IPS-20b (cell line): ENCODE data around the gene IL17RD.

Source experiments
- H3K27ac ChIP-seq: one replicate; pipeline ENCODE4 v1.5.1; 2013; ENCODE audit warnings: low read length
- H3K27me3 ChIP-seq: 2 replicates; pipeline ENCODE4 v1.6.1; 2013; ENCODE audit warnings: mild to moderate bottlenecking, low read length, inconsistent platforms; ENCODE audit not compliant: insufficient read depth
- H3K36me3 ChIP-seq: 2 replicates; pipeline ENCODE4 v1.6.1; 2013; ENCODE audit warnings: low read depth, mild to moderate bottlenecking, inconsistent platforms, low read length, moderate library complexity; ENCODE audit not compliant: insufficient read depth
- H3K4me1 ChIP-seq: 2 replicates; pipeline ENCODE4 v1.6.1; 2013; ENCODE audit warnings: mild to moderate bottlenecking, control low read depth, inconsistent platforms, low read length, moderate library complexity; ENCODE audit not compliant: insufficient read depth
- H3K4me3 ChIP-seq: 2 replicates; pipeline ENCODE4 v1.5.1; 2013; ENCODE audit warnings: mild to moderate bottlenecking, low read length, inconsistent platforms
- H3K9ac ChIP-seq: 2 replicates; pipeline ENCODE4 v1.6.1; 2013; ENCODE audit warnings: low read depth, mild to moderate bottlenecking, inconsistent platforms, low read length, moderate library complexity
- H3K9me3 ChIP-seq: 2 replicates; pipeline ENCODE4 v1.6.1; 2013; ENCODE audit warnings: mild to moderate bottlenecking, low read depth, low read length, inconsistent platforms; ENCODE audit not compliant: insufficient read depth

Gene IL17RD

GRCh38 chr3:57098418-57099310 lies 66.5 kb downstream of the IL17RD start:
- 0 out of 2 replicates have a peak, but pooled peaks cover 3% of the 10 kb centered on the region for H3K4me1 ChIP-seq
- H3K27me3 ChIP-seq = no peaks in the 10 kb centered on the region
- H3K36me3 ChIP-seq = peaks cover 92% of the 10 kb centered on the region
- H3K4me3 ChIP-seq = no peak overlapping the region
- no peak overlapping the region for H3K27ac ChIP-seq
- no peak overlapping the region for H3K9ac ChIP-seq
- no peaks in the 10 kb centered on the region for H3K9me3 ChIP-seq

GRCh38 chr3:57097536-57097935 lies 67.6 kb downstream of the IL17RD start:
- 0 out of 2 replicates have a peak, but pooled peaks cover 3% of the 10 kb centered on the region for H3K4me1 ChIP-seq
- H3K9ac ChIP-seq = no peak overlapping the region
- H3K9me3 ChIP-seq = no peaks in the 10 kb centered on the region
- no peak overlapping the region for H3K4me3 ChIP-seq
- no peak overlapping the region for H3K27ac ChIP-seq
- peaks cover 92% of the 10 kb centered on the region for H3K36me3 ChIP-seq
- no peaks in the 10 kb centered on the region for H3K27me3 ChIP-seq

DNA sequence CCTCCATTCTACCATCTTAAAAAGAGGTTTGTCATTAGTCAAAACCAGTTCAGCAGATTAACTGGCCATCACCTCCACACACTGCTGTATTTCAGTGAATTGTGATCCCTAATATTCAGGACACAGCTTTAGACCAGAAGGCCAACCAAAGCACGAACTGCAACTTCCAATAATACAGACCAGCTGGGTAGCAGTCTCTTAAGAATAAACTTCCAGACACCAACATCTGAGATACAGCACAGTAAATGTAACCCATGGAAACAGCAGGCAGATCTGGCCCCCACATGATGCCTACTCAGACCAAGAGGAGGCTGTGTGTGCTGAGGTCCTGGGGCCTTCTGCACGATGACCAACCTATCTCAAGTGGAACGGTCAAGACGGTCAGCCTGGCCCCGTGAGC lies 69.8 kb downstream of the IL17RD start:
- Histone ChIP-seq H3K36me3 (peaks cover 82% of the 10 kb centered on the region), H3K27ac (no peak overlapping the region), H3K9me3 (no peaks in the 10 kb centered on the region), H3K4me1 (0 out of 2 replicates have a peak, but pooled peaks cover 3% of the 10 kb centered on the region), H3K4me3 (no peak overlapping the region), H3K27me3 (no peaks in the 10 kb centered on the region), H3K9ac (no peak overlapping the region)

- Histone ChIP-seq H3K27ac (no peak overlapping the region), H3K4me1 (0 out of 2 replicates have a peak, but pooled peaks cover 3% of the 10 kb centered on the region), H3K4me3 (no peak overlapping the region), H3K9ac (no peak overlapping the region), H3K27me3 (no peaks in the 10 kb centered on the region), H3K9me3 (no peaks in the 10 kb centered on the region), H3K36me3 (peaks cover 77% of the 10 kb centered on the region)
Observed at GRCh38 chr3:57094575-57094974, 70.6 kb downstream of the IL17RD start.

DNA sequence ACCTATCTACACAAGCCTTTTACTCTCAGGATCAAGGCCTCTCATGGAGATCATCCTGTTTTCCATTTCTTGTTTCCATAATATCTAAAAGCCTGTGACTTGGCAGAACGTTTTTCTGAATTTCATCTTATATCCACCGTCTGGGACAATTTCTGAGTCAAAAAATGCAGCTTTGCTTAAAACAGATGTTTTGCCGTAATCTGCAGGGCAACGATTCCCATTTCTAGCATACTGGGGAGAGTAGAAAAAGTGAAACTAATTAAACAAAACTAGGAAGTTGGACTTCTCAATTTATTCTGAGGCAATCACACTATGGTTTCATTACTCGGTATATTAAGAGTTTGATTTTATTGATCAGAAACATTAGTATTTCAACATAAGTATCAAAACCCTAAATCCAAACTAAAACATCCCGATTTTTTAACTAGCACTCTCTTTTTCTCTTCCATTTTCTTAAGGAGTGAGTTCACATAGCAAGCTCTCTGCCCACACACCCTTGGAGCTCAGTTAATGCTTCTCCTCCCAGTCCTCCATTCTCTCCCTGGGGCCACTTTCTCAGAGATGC lies 71.1 kb downstream of the IL17RD start:
- 0 out of 2 replicates have a peak, but pooled peaks cover 3% of the 10 kb centered on the region for H3K4me1 ChIP-seq
- no peak overlapping the region for H3K9ac ChIP-seq
- H3K9me3 ChIP-seq = no peaks in the 10 kb centered on the region
- H3K36me3 ChIP-seq = peaks cover 72% of the 10 kb centered on the region
- no peaks in the 10 kb centered on the region for H3K27me3 ChIP-seq
- H3K4me3 ChIP-seq = no peak overlapping the region
- H3K27ac ChIP-seq = no peak overlapping the region

- peaks cover 66% of the 10 kb centered on the region for H3K36me3 ChIP-seq
- no peaks in the 10 kb centered on the region for H3K27me3 ChIP-seq
- H3K4me1 ChIP-seq = 0 out of 2 replicates have a peak, but pooled peaks cover 3% of the 10 kb centered on the region
- H3K27ac ChIP-seq = no peak overlapping the region
- no peak overlapping the region for H3K4me3 ChIP-seq
- H3K9me3 ChIP-seq = no peaks in the 10 kb centered on the region
- no peak overlapping the region for H3K9ac ChIP-seq
Observed at GRCh38 chr3:57093489-57093888, 71.7 kb downstream of the IL17RD start.

DNA sequence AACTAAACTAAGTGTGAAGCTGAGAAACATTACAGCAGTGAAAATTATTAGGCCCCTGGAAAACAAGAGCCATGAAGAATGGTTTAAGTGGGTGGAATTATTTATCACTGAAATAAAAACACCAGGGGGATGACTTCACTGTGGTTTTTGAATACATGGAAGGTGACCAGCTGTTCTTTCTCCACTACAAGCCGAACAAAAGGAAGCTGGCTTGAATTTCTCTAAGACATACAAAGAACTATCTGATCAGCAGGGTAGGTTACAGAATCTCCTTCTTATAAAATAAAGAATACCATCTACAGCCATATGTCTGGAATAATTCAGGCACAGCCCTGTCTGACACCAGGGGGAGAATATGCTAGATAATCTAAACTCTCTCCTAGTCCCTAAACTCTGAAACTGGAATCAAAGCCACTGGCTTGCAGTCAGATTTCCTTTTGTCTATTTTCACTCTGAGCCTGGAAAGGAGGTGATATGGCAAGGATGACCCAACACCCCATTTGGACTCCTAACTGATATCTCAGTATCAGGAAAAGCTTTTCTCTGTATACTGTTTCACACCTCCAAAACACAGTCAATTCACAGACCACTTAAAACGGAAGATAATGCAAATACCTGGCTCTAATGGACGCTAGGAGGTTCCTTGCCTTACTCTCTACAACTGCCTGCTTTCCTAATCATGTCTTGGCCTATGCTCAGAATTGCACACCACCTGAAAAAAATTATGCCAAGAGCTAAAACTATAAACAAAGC lies 73.5 kb downstream of the IL17RD start:
- H3K27me3 ChIP-seq = no peaks in the 10 kb centered on the region
- no peaks in the 10 kb centered on the region for H3K9me3 ChIP-seq
- peaks cover 49% of the 10 kb centered on the region for H3K36me3 ChIP-seq
- no peak overlapping the region for H3K27ac ChIP-seq
- H3K4me3 ChIP-seq = no peak overlapping the region
- 0 out of 2 replicates have a peak, but pooled peaks cover 3% of the 10 kb centered on the region for H3K4me1 ChIP-seq
- no peak overlapping the region for H3K9ac ChIP-seq

- Histone ChIP-seq H3K9ac (no peak overlapping the region), H3K27ac (no peak overlapping the region), H3K4me1 (no peaks in the 10 kb centered on the region), H3K9me3 (no peaks in the 10 kb centered on the region), H3K27me3 (no peaks in the 10 kb centered on the region), H3K36me3 (peaks cover 24% of the 10 kb centered on the region), H3K4me3 (no peak overlapping the region)
Observed at GRCh38 chr3:57089043-57089442, 76.1 kb downstream of the IL17RD start.

GRCh38 chr3:57088503-57088902 lies 76.7 kb downstream of the IL17RD start:
- Histone ChIP-seq H3K4me3 (no peak overlapping the region), H3K9ac (no peak overlapping the region), H3K4me1 (no peaks in the 10 kb centered on the region), H3K36me3 (peaks cover 18% of the 10 kb centered on the region), H3K27ac (no peak overlapping the region), H3K9me3 (no peaks in the 10 kb centered on the region), H3K27me3 (no peaks in the 10 kb centered on the region)

GRCh38 chr3:57087361-57088092 lies 77.6 kb downstream of the IL17RD start:
- H3K9me3 ChIP-seq = no peaks in the 10 kb centered on the region
- H3K36me3 ChIP-seq = peaks cover 9% of the 10 kb centered on the region
- H3K9ac ChIP-seq = no peak overlapping the region
- H3K27me3 ChIP-seq = no peaks in the 10 kb centered on the region
- H3K27ac ChIP-seq = no peak overlapping the region
- no peak overlapping the region for H3K4me3 ChIP-seq
- no peaks in the 10 kb centered on the region for H3K4me1 ChIP-seq

DNA sequence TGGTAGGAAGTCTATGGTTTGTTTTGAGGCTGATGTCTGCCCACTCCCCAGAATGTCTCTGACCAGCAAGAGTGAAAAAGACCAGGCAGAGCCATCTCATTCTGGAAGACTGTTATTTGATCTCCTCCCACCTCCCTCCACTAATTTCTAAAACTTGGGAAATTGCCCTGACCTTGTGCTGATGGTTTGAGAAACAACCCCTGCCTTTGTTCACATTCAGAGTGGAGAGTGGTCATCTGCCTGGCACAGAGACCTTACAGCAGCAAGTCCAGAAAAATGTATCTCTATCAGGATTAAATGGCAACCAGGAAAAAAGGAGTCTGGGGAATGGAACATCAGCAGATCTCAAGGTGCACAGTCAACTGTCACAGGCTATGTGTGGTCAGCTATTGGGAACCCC lies 79.0 kb downstream of the IL17RD start:
- no peak overlapping the region for H3K4me3 ChIP-seq
- H3K9me3 ChIP-seq = no peaks in the 10 kb centered on the region
- no peak overlapping the region for H3K27ac ChIP-seq
- no peak overlapping the region for H3K9ac ChIP-seq
- peaks cover 3% of the 10 kb centered on the region; the same call in 1 of the 2 replicates for H3K27me3 ChIP-seq
- H3K36me3 ChIP-seq = peaks cover 5% of the 10 kb centered on the region; the same call in 1 of the 2 replicates
- H3K4me1 ChIP-seq = no peaks in the 10 kb centered on the region
